GDM1 (cell line): ENCODE results near the gene RECK.
A peak's percentile ranks its signal among the peaks of the same experiment; 100 is the strongest.
"Not testable (repeated sequence)": the region's sequence is repeated elsewhere in the genome, so short reads cannot be mapped to it uniquely, and the experiment has no call there.

Experiments
- DNase-seq: peaks from one replicate; lab custom pipeline; 2025; lab: John Stamatoyannopoulos, UW

Gene RECK

DNA sequence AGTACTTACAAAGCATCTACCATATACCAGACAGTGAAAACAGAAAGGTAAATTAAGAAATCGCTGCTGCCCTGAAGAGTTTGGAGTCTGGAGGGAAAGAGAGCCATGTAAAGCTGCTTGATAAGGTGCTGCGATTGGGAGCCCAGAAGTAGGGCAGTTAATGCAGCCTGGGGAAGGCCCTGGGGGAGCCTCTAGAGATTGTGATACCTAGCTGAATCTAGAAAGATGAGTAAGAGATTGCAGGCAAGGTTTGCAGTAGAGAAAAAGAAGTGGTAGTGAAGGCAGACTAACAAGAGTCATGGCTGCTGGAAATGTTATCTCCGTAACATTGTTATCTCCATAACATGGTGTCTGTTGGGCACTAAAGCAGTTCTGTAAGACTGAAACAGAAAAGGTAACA is 75.8 kb downstream of the RECK start:
- no peak for DNase-seq

DNA sequence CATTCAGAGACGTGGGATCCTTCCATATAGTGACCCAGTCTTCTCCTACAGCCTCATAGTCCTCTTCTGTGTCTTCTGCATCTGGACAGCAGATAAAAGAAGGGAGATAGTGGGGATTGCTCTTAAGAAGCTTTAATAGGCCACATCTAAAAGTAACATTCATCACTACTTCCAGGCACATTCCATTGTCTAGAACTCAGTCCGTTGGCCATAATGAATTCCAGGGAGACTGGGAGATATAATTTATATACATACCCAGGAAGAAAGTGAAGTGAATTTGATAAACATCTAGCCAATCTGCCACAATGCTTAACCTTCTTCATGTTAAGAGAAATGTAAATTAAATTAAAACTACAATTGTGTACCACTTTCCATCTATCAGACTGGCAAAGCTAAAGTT is 77.3 kb downstream of the RECK start:
- DNase-seq = no peak

DNA sequence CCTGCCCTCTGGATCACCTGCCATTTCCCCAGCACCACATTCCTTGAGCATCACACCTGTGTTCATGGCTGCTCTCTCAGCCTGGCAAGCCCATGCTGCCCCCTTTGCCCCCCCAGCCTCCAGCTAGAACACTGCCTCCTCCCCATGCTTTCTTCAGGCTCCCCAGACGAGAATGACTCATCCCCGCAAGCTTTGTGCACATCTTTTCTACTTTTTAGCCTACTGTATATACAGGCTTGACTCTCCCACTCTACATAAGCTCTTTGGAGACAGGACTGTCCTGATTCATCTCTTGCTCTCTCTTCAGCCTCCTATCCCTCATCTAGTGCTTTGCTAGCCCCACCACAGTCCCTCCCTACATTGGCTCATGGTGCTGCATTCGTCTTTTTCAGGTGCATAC is 79.9 kb downstream of the RECK start:
- DNase-seq = no peak

GRCh38 chr9:36118201-36118600 is 81.5 kb downstream of the RECK start:
- DNase-seq = no peak

- DNase-seq = no peak
These were observed 82.0 kb downstream of the RECK start for GRCh38 chr9:36118706-36119105.

DNA sequence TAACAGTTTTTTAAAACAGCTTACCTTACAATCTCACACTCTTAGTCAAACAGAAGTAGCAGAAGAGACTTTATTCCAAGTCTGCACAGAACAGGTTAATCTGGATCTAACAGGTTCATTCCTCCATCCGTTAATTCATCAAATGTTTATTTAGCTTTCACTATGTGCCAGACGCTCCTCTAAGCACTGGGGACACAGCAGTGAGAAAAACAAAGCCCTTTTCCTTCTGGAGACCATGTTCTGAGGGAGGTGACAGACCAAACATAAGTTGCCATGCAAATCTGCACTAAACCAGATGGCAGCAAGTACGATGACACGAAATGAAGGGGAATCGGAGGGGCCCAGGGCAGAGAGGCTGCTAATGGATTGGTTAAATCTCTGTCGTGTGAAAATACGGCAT is 82.8 kb downstream of the RECK start:
- no peak for DNase-seq

GRCh38 chr9:36120705-36121104 is 84.0 kb downstream of the RECK start:
- DNase-seq = no peak

- no peak for DNase-seq
These were observed 85.3 kb downstream of the RECK start for GRCh38 chr9:36121971-36122370.

DNA sequence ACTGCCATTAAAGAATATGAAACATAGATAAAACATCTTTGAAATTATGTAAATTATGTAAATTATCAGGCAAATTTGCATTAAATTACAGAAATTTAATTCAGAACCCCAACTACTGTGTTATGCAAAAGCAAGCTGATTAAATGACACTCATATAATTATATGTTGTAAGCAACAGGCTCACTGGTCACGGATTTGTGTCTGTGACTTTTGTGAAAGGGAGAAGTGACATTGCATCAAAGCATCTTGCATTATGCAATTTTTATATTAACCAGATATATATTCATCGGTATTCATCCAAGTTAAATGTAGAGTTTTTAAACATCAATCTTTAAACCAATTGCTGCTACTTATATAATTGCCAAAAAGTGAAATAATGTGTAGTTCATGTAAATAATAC is 86.8 kb downstream of the RECK start:
- no peak for DNase-seq

- DNase-seq = no peak
These were observed 88.5 kb downstream of the RECK start for GRCh38 chr9:36125062-36125855.

DNA sequence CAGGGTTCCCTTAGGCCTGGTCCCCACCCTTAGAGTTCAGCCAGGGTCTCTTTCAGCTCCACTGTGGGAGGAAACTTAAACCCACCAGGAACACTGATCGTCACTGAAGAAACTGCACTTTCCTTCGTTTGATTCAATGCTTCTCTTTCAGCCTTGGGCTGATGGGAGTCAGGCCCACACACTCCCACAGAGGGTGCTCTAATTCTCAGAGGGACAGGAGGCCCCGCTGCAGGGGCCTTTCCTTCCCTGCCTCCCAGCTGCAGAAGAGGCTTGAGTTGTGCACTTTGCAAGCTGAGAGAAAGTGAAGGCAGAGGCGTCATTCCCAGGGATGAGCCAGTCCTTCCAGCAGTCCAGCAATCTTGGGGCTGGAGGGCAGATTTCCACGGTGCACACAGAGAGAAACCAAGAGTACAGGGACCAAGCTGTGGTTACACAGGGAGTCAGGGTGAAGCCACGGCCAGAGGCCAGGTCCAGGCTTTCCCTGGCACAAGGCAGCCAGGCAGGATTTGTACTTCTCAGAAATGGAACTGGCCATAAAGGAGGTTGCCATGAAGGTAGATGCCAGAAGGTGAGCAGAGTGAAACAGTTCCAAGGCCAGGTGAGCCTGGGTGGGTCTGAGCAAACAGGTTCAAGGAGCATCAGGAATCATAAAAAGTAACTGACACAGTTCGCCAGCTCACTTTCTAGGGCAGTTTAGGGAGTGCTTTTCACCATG is 89.5 kb downstream of the RECK start:
- DNase-seq = no peak

DNA sequence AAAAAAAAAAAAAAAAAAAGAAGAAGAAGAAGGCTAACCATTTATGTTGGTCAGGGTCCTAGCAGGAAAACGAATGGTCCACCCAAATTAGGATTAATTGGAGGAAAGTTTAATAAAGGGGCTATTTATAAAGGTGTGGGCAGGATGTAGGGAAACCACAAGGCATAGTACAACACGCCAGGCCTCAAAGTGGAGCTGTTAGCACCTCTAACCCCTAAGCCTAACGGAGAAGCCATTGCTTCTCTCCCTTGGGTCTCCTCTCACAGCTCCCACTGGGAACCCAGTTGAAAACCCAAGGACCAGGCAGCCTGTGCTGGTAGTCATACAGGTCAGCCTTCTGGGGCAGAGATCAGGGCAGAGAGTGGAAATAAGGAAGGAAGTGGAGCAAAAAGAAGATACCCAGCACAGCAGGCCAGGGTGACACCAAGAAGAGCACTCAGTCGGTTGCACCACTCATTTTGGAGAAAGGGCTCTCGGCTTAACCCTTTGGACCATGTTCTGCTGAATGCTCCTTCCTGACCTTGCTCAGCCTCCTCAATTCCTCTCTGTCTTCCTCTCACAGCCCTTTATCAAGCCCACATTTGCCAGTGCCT is 91.0 kb downstream of the RECK start:
- no peak for DNase-seq

GRCh38 chr9:36128349-36128748 is 91.6 kb downstream of the RECK start:
- no peak for DNase-seq

DNA sequence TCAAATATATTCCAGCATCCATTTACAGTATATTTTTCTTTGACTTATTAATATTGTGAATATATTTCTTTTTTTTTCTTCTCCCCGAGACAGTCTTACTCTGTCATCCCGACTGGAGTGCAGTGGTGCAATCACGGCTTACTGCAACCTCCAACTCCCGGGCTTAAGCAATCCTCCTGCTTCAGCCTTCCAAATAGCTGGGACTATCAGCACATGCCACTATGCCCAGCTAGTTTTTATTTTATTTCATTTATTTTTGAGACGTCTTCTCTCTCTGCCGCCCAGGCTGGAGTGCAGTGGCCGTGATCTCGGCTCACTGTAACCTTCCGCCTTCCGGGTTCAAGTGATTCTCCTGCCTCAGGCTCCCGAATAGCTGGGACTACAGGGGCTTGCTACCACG is 92.4 kb downstream of the RECK start:
- no peak for DNase-seq

GRCh38 chr9:36131666-36132065 is 95.0 kb downstream of the RECK start:
- not testable (repeated sequence) for DNase-seq

DNA sequence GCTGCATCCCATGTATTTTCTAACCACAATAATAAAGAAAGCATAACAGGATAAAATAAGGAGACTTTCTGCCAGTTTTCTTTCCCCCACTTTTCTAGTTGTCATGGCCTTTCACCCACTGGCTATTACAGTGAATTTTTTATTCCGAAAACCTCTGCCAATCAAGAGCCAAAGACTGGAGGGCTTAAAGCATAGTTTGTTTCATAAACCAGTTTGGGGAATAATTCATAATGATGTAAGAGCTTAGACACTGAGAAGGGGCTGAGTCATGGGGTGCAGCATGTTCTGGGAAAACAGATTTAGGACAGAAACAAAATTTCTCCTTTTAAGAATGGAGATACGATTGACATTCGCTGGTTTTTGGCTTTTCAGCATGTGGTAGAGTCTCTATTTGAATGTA is 95.4 kb downstream of the RECK start:
- DNase-seq = no peak

DNA sequence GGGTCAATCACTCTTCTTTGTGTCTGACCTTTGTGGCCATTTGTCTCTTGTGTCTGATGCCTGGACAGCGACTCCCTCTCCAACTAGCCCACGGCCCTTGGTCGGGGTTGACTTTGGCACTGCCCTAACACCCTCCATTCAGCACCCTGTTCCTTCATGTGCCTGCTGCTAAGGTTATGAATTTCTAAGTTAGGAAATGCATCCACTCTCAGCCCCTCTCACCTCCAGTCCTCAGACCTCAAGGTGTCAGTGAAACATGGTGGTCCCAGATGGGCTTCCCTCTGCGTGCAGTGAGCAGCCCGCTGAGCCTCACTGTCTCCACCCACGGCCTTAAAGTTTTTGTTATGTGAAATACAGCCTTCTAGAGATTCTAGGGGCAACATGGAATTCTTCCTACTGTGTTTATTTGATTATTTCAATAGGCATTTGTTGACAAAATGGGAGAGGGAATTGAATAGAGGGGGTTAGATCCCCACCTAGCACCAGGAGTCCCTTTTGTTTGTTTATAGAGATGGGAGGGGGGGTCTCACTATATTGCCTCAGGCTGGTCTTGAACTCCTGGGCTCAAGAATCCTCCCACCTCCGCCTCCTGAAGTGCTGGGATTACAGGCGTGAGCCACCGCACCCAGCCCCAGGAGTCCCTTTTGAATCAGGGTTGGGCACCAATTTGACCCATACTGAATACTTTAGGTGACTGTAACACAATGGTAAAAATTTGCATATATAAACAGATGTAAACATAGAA is 98.2 kb downstream of the RECK start:
- DNase-seq = no peak

DNA sequence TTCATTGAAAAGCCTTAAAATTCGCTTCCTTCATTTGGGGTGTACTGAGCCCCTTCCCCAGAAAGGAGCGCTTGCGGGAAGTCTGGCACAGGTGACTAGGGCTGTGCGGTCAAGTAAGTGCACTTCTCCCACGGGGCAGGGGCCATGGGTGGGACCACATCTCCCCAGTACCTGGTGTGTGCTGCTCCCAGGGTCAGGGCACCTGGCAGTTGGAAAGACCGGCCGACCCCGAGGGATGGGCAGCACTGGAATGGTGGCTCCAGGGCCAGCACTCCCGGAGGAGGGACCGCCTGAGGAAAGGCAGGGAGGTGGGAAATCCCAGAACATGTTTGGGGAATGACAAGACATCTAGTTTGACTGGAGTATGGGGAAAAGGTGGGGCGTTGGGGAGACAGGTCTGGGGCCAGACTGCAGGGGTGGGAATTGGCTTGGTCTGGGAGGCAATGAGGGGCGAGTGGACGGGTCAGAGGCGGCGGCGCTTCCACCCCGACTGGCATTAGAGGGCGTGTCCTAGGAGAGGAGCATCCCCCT is 99.1 kb downstream of the RECK start:
- DNase-seq = no peak

DNA sequence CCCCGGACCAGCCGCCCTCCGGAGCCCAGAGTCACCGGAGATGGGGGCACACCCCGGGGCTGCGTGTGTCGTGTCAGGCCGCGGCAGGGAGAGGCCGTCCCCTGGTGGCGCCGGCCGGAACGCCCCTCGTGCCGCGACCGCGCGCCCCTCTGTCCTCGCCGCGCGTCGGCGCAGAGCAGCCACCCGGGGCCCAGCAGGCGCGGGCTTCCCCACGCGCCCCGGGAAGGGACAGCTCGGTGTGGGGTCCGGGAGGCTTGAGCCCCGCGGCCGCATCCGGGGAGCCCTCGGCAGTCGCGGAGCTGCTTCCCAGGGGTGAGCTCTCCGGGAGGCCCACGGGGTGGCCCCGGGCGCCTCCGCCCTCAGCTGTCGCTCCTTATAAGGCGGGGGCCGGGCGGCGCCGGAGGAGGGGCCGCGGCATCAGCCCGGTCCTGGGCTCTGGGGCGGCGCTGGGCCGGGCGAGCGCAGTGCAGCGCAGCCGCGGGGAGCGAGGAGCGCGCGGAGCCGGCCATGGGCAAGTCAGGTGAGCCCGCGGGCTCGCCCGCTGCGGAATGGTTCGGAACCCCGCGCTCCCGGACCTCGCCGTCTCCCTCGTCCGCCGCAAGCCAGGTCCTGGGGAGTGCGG is 99.7 kb downstream of the RECK start, which contains the start of gene GLIPR2:
GLIPR2 (plus strand) TSS at position 462 of the 622 bp plus-strand sequence; CDS start at position 508, 46 bp downstream.
- peak; percentile 59 for DNase-seq

DNA sequence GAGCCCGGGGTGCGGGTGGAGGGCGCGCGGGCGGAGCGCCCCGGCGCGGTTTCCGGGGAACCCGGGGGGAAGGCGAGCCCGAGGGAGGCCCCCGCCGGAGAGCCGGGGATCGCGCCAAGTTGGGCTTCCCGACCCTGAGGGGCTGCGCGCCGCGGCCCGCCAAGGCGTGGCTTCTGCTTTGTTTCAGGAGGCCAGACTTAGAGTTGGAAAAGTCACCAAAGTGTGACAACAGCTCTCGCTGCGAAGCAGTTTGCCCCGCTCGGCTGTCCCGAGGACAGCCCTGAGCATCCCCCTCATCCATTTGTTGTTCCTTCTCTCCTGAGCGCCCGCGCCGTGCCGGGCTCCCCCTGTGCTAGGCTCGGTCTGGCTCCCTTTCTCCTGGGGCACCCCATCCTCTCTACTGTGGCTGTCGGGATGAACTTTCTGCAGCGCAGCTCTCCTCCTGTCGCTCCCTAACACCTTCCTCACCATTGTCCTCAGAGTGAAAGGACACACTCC is 100.2 kb downstream of the RECK start:
- no peak for DNase-seq

DNA sequence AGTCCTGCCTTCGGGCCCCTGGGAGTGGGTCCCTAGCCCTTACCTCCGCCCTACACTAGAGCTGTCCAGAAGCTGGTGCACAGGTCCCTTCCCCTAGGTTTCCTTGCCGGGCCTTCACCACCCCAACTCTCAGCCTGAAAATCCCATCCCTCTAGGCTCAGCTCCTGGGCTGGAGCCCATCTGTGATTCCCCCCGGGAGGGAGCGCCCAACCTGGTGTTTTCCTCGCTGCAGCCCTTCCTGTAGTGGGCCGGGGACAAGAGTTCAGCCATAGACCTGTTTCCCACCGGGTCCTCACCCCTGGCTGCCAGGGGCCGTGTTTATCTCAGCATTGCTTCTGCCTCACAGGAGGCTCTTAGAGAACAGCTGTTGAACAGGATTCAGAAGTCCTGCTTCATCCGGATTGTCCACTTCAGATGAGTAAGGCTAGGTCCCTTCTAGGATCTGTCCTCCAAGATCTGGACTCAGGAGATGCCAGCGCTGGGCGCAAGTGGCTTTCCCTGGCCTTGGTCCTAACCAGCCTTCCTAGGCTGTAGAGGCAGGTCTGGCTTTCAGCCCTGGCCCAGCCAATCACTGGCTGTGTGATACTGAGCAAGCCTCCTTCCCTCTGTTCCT is 100.8 kb downstream of the RECK start:
- DNase-seq = no peak
